OCI-LY1 (cell line): ENCODE measurements around the gene RPS18.

Experiments used
- CTCF ChIP-seq: fragments of 200-600 bp; sonication (generic), shearing (Covaris generic); IDR thresholded peaks from 2 replicates; pipeline ENCODE4 v1.5.1; 2017; ENCODE audit warnings: mild to moderate bottlenecking, antibody characterized with exemption, low read length, moderate library complexity, mixed read lengths
- EZH2 ChIP-seq: fragments of 200-600 bp; sonication (generic), shearing (Covaris generic); IDR thresholded peaks from 2 replicates; pipeline ENCODE4 v1.8.0; 2017; ENCODE audit warnings: borderline replicate concordance, mixed run types, mild to moderate bottlenecking, antibody characterized with exemption, low read length, moderate library complexity, mixed read lengths

DNA sequence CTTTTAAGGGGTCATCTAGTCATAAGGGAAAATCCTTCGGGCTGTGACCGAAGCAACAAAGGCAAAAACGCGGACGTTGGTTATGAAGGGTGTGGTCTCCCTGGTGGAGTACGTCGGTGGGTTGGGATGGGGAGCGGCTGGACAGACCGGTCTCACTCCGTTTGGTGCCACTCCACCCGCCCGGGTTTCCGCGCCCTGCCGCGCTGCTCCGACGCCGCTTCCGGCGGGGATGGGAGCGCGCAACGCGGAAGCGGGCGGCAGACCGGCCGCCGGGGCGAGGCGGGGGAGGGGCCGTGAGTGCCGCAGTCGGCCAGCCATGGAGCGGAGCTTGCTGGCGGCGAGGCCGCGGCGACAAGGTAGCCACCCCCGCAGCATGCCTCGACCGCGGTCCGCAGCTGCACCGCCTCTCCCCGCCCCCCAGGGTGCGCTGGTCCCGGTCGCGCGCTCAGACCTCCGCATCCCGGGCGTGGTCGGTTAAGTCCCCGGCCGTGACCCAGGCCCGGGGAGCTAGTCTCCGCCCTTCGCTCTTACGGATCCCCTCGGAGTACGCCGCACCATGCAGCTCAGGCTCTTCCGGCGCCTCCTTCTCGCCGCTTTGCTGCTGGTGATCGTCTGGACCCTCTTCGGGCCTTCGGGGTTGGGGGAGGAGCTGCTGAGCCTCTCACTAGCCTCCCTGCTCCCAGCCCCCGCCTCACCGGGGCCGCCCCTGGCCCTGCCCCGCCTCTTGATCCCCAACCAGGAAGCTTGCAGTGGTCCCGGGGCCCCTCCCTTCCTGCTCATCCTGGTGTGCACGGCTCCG lies 5.2 kb downstream of the RPS18 start, which contains the start of gene B3GALT4:
- TF ChIP-seq CTCF (peak; percentile 43; the same call in 1 of the 2 replicates), EZH2 (no peak)
